Lower leg skin (tissue), 4 donors: ENCODE results near the gene RPS6KL1. TPM values are rescaled to one million over a fixed set of nuclear protein-coding genes. Genes with fewer than 3 reads are reported as not detected.

Experiments
- DNase-seq, 2 donors: peaks; one replicate each; pipeline ENCODE4 v3.0.0-alpha.2; 2019; ENCODE audit warnings: low spot score in 2 of 2
- H3K4me3 ChIP-seq: fragments of 200-600 bp; sonication (generic); 2 replicates; pipeline ENCODE4 v1.5.1; 2017; ENCODE audit warnings: mild to moderate bottlenecking, low read depth; ENCODE audit not compliant: poor library complexity, severe bottlenecking
- CTCF ChIP-seq, 3 donors: fragments of 450-650 bp; IDR thresholded peaks; one replicate each; pipeline ENCODE4 v1.5.1; 2016; ENCODE audit warnings: antibody characterized with exemption in 3 of 3, mild to moderate bottlenecking in 3 of 3, moderate library complexity in 2 of 3
- POLR2A ChIP-seq, 2 donors: fragments of 450-650 bp; IDR thresholded peaks; one replicate each; pipeline ENCODE4 v1.6.1; 2016 to 2017; ENCODE audit warnings: antibody characterized with exemption in 2 of 2, mild to moderate bottlenecking in 1 of 2, moderate library complexity in 1 of 2
- WGBS, 2 donors: methylation state at CpG; one replicate each; pipeline ENCODE4 v1.1.5; 2018; 5-methylcytosine and 5-hydroxymethylcytosine counted together
- intact Hi-C: fragments of 100-400 bp; cut with DNase I; formaldehyde crosslinking; loops from one replicate; pipeline ENCODE4 v1.15.0; 2023; ENCODE audit warnings: low total_unique reads
- total RNA-seq, 4 donors: library from RNA; depleted of rRNA; stranded (reverse); fragments of >200 nt; gene quantifications; one replicate each; pipeline ENCODE4 v1.1.0, GENCODE V29; 2016

RPS6KL1 gene
- total RNA-seq, 4 donors from 2014 or later = 0.38 to 3.7 (median 2.1) TPM

GRCh38 chr14:74949859-74950573 lies 27.0 kb upstream of the RPS6KL1 start:
- no peak for DNase-seq
- WGBS, 2 donors = 90 to 92% methylated on average over 17 of the region's 17 CpGs
- TF ChIP-seq POLR2A (IDR thresholded peaks at IDR 0.05) (no peak), CTCF (IDR thresholded peaks at IDR 0.05) (no peak)
- H3K4me3 ChIP-seq = no peak overlapping the region
- intact Hi-C loops = loop anchor here (5.0 kb wide), 1 partner anchor 132 kb away; no protein-coding TSS in a partner anchor

- intact Hi-C loops = no loop called here
- WGBS, 2 donors = 93 to 94% methylated on average over 15 of the region's 16 CpGs
- H3K4me3 ChIP-seq = no peak overlapping the region
- DNase-seq = no peak
- TF ChIP-seq POLR2A (IDR thresholded peaks at IDR 0.05) (no peak), CTCF (IDR thresholded peaks at IDR 0.05) (no peak)
Measured at GRCh38 chr14:74949191-74949601, 26.1 kb upstream of the RPS6KL1 start.

GRCh38 chr14:74948228-74949175 lies 25.4 kb upstream of the RPS6KL1 start:
- DNase-seq = no peak
- H3K4me3 ChIP-seq = no peak overlapping the region
- 54 to 60% methylated on average over 22 of the region's 23 CpGs for WGBS, 2 donors
- intact Hi-C loops = no loop called here
- TF ChIP-seq CTCF (IDR thresholded peaks at IDR 0.05) = no peak
- TF ChIP-seq POLR2A (IDR thresholded peaks at IDR 0.05) = no peak

- intact Hi-C loops = no loop called here
- 68% methylated on average over 9 to 13 of the region's 13 CpGs for WGBS, 2 donors
- DNase-seq = no peak
- no peak for TF ChIP-seq POLR2A (IDR thresholded peaks at IDR 0.05)
- no peak for TF ChIP-seq CTCF (IDR thresholded peaks at IDR 0.05)
- no peak overlapping the region for H3K4me3 ChIP-seq
Measured at GRCh38 chr14:74947353-74948227, 24.5 kb upstream of the RPS6KL1 start.

- 18 to 19% methylated on average over 5 of the region's 5 CpGs for WGBS, 2 donors
- no peak for TF ChIP-seq CTCF (IDR thresholded peaks at IDR 0.05)
- no peak for TF ChIP-seq POLR2A (IDR thresholded peaks at IDR 0.05)
- H3K4me3 ChIP-seq = no peak overlapping the region
- DNase-seq = no peak
- intact Hi-C loops = no loop called here
Measured at GRCh38 chr14:74946659-74947281, 23.7 kb upstream of the RPS6KL1 start.
